GM18505 (cell line): ENCODE data around the gene ASCL4.

Experiments used
- ATAC-seq: cut with Tn5 transposase; IDR thresholded peaks from one replicate; pipeline ENCODE4 v1.9.1; 2021; ENCODE audit not compliant: unreplicated experiment
- POLR2A ChIP-seq: IDR thresholded peaks from 4 replicates; pipeline ENCODE4 v1.6.1; 2011; ENCODE audit warnings: borderline replicate concordance; ENCODE audit not compliant: insufficient read depth, insufficient read length; ENCODE audit errors: extremely low read depth

ASCL4 gene

DNA sequence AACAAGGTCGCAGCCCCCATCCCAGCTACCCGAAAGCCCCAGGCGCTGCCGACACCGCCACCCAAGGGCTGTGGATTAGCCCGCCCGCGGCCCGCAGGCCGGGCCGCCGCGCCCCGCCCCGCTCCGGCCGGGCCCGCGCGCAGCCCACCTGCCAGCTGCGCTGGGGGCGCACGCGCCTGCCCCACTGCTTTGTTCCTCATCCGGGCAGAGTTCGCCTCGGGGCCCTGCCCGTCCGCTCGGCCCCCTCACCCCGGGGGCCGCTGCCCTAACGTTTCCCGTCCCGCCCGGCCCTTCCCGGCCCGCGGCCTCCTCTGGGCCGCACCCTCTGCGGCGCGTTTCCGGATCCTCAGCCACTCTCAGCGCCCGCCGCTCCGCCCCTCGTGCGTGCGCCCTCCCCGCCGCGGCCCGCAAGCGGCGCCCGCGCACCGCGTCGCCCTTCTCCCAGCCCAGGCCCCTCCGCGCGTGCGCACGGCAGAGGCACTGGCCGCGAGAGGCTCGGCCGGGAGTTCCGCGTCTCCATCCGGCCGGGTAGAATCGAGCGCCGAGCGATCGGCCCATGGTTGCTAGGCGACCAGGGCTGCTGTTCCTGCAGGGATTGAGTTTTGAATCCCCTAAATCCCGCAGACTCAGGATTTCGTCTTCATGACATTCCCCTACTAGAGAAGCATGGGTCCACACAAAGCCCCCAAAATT lies 13.5 kb upstream of the ASCL4 start, which contains the start of gene PRDM4:
PRDM4 (minus strand) TSS at position 329 of the 693 bp plus-strand sequence. CDS start 622 bp downstream, outside the sequence.
- ATAC-seq: peak; percentile 94

DNA sequence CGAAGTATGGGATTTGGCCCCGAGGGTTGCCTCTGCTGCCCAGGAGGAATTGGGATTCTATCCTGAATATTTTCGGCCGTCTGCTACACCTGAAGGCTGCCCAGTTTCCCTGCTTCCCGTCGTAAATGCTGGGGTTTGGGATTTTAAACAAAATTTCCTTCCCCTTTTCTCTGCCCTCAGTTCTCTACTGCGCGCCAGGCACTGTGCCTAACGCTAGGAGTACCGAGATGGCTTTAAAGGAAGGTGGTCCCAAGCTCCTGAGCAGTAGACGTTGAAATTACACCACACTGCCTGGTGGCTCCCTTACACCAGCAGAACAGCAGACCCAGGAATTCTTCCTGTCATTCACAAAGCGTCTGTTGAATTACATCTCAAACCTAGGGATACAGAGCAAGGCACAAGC lies 13.0 kb upstream of the ASCL4 start:
- TF ChIP-seq POLR2A: no peak
- ATAC-seq: no peak

More for the DNA sequence above, 13.5 kb upstream of the ASCL4 start, which contains the start of gene PRDM4:
- peak; percentile 92 for TF ChIP-seq POLR2A

DNA sequence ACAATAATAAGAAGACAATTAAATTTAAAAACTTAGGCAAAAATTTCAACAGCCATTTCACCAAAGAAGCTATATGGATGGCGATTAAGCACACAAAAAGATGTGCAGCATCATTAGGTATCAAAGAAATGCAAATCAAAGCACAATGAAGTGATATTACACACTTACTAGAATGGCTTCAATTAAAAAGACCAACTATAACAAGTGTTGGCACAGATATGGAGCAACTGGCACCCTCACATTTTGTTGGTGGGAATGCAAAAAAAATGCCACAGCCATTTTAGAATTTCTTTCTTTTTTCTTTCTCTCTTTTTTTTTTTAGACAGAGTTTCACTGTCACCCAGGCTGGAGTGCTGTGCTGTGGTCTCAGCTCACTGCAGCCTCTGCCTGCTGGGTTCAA lies 11.6 kb upstream of the ASCL4 start:
- ATAC-seq: no peak

DNA sequence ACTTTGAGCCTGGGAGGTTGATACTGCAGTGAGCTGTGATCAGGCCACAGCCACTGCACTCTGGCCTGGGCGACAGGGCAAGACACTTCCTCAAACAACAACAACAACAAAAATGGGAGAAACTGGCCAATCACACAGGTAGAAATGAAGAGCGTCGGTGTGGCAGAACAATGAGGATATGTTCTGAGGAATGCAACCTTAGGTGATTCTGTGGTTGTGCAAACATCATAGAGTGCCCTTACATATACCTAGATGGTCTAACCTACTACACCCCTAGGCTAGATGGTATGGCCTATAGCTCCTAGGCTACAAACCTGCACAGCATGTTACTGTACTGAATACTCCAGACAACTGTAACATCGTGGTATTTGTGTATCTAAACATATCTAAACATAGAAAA lies 9.9 kb upstream of the ASCL4 start:
- no peak for TF ChIP-seq POLR2A

More for the DNA sequence above, 11.6 kb upstream of the ASCL4 start:
- no peak for TF ChIP-seq POLR2A

DNA sequence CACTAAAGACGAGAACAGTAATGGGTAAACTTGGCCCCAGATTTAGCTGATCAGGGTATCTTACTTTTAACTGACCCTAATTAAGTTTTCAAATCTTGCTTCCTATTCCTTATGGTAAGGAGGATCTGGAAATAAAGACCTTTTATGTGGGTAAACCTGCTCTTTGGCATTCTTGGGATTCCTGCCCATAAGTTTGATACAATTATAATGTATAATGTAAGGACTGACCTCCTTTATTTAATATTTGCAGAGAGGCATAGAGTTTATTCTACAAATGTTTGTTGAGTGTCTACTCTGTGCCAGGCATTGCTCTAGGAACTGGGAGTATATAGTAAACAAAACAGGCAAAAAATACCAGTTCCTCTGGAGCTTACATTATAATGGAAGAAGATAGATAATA lies 9.2 kb upstream of the ASCL4 start:
- TF ChIP-seq POLR2A: no peak
- ATAC-seq: no peak

More for the DNA sequence above, 9.9 kb upstream of the ASCL4 start:
- ATAC-seq: no peak

DNA sequence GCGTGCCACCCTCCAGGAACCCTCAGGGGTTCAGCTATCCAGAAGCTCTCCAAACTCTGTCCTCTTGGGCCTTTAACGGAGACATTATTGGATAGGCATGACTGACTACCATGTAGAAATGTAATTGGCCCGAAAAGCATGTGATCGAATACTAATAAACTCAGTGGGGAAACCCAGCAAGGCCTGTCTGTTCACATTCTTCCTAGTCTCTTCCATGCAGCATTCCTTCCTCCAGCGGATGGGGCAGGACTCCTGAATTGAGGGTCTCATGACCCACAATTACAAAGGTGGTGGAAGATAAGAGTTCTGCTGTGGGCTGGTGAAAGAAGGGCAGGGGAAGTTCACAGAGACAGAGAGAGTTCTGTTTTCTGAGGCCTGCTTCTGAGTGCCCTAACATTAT lies 7.0 kb upstream of the ASCL4 start:
- no peak for ATAC-seq
- no peak for TF ChIP-seq POLR2A

DNA sequence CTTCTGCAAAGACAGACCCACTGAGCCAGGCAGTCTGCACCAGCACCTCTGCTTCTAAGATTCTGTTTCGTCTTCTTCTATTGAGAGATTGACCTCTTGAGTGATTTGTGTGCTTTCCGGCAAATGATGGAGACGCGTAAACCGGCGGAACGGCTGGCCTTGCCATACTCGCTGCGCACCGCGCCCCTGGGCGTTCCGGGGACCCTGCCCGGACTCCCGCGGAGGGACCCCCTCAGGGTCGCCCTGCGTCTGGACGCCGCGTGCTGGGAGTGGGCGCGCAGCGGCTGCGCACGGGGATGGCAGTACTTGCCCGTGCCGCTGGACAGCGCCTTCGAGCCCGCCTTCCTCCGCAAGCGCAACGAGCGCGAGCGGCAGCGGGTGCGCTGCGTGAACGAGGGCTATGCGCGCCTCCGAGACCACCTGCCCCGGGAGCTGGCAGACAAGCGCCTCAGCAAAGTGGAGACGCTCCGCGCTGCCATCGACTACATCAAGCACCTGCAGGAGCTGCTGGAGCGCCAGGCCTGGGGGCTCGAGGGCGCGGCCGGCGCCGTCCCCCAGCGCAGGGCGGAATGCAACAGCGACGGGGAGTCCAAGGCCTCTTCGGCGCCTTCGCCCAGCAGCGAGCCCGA lies 703 bp downstream of the ASCL4 start:
- no peak for ATAC-seq
- no peak for TF ChIP-seq POLR2A

DNA sequence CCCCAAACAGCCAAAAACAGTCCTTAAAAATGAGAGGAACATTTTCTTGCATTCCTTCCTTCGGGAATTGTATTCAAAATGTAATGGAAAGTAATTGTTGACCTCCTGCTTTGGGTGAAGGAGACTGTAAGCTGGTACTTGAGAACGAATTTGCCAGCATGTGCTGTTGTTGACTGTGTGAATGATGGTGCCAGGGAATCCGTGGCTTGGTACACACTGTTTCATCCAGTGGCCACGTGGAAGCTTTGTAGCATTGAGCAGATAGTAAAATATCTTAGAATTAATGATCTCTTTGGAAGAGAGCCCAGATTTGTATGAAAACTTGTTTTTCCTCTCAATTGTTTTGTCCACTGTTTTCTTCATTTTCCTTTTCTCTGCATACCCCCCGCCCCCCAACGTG lies 1.7 kb downstream of the ASCL4 start:
- no peak for ATAC-seq
- TF ChIP-seq POLR2A: no peak

DNA sequence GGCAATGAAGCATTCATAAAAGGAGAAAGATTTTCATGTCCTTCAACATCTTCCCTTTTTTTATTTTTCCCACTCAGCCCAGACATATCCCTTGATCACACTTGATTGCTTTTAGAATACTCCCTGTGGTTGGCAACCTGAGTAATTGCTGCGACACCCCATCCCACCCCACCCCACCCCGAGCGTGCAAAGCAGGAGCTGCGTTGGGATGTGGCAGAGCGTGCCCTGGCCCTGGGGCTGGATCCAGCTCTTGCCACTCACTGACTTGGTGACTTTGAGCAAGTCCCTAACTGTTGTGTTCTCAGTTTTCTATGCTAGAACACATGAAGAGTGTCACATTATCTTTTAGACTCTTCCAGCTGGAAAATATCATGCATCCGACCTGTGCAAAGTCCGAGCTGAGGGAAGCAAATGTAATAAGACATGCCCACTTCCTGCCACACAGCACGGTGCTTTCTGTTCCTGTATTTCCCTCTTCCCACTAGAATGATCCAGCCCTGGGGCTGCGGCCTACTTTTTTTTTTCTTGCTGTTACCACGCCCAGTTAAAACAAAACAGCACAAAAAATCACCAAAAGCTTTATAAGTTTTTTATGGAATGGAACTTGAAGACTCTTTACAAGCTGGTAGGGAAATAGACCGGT lies 4.0 kb downstream of the ASCL4 start:
- ATAC-seq: no peak
- TF ChIP-seq POLR2A: no peak

DNA sequence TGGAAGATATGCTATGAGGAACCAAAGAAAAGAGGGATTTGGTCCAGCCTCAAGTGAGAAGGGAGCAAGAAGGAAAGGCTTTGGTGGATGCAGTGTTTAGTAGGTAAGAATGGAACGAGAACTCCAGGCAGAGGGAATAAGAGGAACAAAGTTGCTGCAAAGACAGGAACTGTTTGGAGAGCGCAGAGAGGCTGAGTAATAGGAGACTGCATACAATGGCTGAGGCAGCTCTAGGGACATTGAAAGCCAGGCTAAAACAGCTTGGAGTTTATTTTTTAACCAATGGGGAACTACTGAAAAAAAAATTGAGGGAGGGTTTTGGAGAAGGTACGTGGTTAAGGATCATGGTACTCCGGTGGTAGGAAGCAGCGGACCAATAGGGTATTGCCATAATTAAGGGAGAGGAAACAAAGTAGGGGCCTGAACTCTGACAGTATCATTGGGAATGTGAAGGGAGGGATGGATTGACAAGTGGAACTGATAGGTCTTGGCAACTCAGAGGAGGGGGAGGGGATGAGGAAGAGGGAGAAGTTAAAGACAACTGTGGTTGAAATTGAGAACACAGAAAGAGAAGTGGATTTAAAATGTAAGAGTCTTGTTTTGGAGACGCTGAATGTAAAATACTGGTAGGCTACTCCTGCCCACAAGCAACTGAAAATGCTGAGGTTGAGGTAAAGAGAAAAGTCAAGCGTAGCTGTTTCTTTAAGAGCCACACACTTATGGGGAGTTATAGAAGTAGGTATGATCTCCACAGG lies 4.8 kb downstream of the ASCL4 start:
- ATAC-seq: peak; percentile 56
- TF ChIP-seq POLR2A: no peak

DNA sequence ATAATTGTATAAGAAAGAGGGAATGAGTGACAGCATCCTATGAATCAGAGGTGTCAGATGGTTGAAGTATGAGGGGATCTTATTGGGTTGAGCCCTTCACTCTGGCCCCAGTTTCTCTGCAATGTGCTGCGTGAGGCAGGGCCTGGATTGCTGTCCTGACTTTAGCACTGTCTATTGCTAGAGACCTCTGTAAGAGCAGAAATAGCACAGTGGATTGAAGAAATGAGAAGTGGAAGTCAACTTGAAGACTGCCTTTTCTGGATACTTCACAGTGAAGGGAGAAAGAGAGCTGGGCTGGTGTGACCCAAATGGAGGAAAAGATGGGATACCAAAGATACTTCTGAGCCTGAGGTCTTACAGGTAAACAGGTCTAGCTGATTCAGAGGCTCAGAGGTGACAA lies 5.8 kb downstream of the ASCL4 start:
- TF ChIP-seq POLR2A: no peak
- ATAC-seq: no peak

DNA sequence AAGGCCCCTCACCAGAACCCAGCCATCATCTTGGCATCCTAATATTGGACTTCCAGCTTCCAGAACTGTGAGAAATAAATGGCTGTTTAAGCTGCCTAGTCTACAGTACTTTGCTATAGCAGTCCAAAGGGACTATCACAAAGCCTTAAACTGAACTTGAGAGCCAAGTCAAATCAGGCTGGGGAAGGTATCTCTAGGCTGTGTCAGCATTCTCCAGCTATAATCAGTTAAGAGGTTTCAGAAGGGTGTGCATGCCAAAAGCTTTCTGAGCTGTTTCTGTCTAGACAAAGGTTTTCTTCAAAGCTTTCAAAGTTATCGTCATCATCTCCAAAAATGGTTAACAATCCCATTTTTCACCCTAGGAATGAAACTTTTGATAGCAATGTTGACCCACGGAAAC lies 7.6 kb downstream of the ASCL4 start:
- no peak for TF ChIP-seq POLR2A
- no peak for ATAC-seq
